HG03045 (cell line): ENCODE data around the gene ELMOD3.
"Not testable (repeated sequence)": the region's sequence is repeated elsewhere in the genome, so short reads cannot be mapped to it uniquely, and the experiment has no call there.

ENCODE experiments used
- ATAC-seq: cut with Tn5 transposase; IDR thresholded peaks from one replicate; pipeline ENCODE4 v1.9.1; 2021; ENCODE audit warnings: mild to moderate bottlenecking, moderate library complexity; ENCODE audit not compliant: unreplicated experiment

The ELMOD3 gene

DNA sequence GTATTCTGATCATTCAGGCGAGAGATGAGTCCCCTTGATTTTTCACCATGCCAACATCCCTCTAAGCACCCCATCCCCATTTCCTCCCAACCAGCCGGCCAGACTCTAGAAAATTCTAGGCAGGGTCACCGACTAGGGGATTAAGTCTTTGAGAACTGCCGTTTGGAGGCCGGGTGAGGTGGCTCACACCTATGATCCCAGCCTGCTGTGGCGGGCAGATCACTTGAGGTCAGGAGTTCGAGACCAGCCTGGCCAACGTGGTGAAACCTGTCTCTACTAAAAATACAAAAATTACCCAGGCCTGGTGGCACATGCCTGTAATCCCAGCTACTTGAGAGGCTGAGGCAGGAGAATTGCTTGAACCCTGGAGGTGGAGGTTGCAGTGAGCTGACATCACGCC is 85.0 kb downstream of the ELMOD3 start:
- ATAC-seq = not testable (repeated sequence)

DNA sequence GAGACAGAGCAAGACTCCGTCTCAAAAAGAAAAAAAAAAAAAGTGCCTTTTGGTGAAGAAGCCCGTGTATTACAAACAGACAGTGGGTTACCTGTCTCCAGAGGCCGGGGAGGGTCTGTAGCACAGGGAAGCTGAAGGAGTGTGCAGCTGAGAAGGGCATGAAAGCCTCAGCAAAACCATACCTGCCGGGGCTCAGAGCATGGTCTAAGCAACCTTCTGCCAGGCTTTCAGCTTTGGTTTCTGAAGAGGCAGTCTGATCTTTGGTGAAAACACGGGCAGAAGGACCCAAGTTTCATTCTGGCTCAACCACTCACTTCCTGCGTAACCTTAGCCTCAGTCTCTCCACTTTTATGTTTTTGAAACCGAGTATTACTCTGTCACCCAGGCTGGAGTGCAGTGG is 85.4 kb downstream of the ELMOD3 start:
- ATAC-seq = no peak

DNA sequence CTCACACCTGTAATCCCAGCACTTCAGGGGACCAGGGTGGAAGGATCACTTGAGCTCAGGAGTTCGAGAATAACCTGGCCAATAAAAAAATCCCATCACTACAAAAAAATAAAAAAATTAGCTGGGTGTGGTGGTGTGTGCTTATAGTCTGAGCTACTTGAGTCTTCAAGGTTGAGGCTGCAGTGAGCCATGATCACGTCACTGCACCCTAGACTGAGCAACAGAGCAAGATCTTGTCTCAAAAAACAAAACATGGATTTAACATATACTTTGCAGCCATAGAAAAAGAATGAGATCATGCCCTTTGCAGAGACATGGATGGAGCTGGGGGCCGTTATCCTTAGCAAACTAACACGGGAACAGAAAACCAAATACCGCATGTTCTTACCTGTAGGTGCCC is 86.2 kb downstream of the ELMOD3 start:
- ATAC-seq = no peak
